Heart left ventricle (tissue), 13 donors: ENCODE data around the gene DAPK2.

Experiments used
- POLR2A ChIP-seq, 2 donors: fragments of 450-650 bp; IDR thresholded peaks; one replicate each; pipeline ENCODE4 v1.6.1; 2017; ENCODE audit warnings: antibody characterized with exemption in 2 of 2, mild to moderate bottlenecking in 2 of 2, moderate library complexity in 2 of 2
- TF ChIP-seq, protein P1 (sequence below), 12 donors: fragments of 200-600 bp; sonication (generic) in 4 of 12; IDR thresholded peaks; one replicate each; pipeline versions ENCODE4 v1.5.0 to v1.8.0; 2018 to 2022; ENCODE audit warnings: antibody characterized with exemption in 12 of 12, mild to moderate bottlenecking in 5 of 12
- donor health status: ischemic (EF 13 %, LVEDD 7.1; RV severe dilation, severe dysfunction).
- donor health status: DM: no; HTN: yes; CAD: no.
- donor health status: DM: no; HTN: no; CAD: no.
- donor health status: ischemic (EF 25% LVEDD 6.9; RV normal size, moderate dysfunction).
- donor health status: ischemic (EF 25% LVEDD 5.7; RV mildly dilated, moderate dysfunction).
- donor health status: ischemic (EF 35%, LVEDD 5.7; RV mildly dilated, moderate dysfunction).
- donor health status: nonischemic (EF 11% LVEDD 7.7; RV severe dilation, severe dysfunction).
- donor health status: DM: yes; HTN: yes; CAD: no.
- donor health status: PGD.
- donor health status: ischemic (EF 29% LVEDD 5.4; RV normal size, mild dysfunction).
- donor health status: nonischemic (EF 23%, LVEDD 6.1; RV moderate dilation, normal function).

GRCh38 chr15:63930034-63930433 is 116.3 kb downstream of the DAPK2 start:
- TF ChIP-seq, protein P1, sequence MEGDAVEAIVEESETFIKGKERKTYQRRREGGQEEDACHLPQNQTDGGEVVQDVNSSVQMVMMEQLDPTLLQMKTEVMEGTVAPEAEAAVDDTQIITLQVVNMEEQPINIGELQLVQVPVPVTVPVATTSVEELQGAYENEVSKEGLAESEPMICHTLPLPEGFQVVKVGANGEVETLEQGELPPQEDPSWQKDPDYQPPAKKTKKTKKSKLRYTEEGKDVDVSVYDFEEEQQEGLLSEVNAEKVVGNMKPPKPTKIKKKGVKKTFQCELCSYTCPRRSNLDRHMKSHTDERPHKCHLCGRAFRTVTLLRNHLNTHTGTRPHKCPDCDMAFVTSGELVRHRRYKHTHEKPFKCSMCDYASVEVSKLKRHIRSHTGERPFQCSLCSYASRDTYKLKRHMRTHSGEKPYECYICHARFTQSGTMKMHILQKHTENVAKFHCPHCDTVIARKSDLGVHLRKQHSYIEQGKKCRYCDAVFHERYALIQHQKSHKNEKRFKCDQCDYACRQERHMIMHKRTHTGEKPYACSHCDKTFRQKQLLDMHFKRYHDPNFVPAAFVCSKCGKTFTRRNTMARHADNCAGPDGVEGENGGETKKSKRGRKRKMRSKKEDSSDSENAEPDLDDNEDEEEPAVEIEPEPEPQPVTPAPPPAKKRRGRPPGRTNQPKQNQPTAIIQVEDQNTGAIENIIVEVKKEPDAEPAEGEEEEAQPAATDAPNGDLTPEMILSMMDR (IDR thresholded peaks at IDR 0.05) = no peak
- no peak for TF ChIP-seq POLR2A (IDR thresholded peaks at IDR 0.05)
